Measurements from ENCODE around the gene CCBE1. TPM values are rescaled to one million over a fixed set of nuclear protein-coding genes. Genes with fewer than 3 reads are reported as not detected.

CCBE1 gene
- total and polyA plus RNA-seq, 9 of the 15 experiments (the other 6 are each of a cell fraction or from before 2014, with no cell fraction given), result 0.20 TPM; not detected in 8

GRCh38 chr18:59559528-59559927 lies 137.7 kb downstream of the CCBE1 start (continued):
- TF ChIP-seq ZBTB26 (CRISPR knock-in tag; IDR thresholded peaks at IDR 0.05) (no peak), CBX5 (IDR thresholded peaks at IDR 0.05; ENCODE audit: borderline replicate concordance, low read depth) (no peak), RERE (CRISPR knock-in tag; IDR thresholded peaks at IDR 0.05; ENCODE audit: borderline replicate concordance) (no peak)
